ENCODE measurements around the gene FHAD1.

- TF ChIP-seq, protein P1, sequence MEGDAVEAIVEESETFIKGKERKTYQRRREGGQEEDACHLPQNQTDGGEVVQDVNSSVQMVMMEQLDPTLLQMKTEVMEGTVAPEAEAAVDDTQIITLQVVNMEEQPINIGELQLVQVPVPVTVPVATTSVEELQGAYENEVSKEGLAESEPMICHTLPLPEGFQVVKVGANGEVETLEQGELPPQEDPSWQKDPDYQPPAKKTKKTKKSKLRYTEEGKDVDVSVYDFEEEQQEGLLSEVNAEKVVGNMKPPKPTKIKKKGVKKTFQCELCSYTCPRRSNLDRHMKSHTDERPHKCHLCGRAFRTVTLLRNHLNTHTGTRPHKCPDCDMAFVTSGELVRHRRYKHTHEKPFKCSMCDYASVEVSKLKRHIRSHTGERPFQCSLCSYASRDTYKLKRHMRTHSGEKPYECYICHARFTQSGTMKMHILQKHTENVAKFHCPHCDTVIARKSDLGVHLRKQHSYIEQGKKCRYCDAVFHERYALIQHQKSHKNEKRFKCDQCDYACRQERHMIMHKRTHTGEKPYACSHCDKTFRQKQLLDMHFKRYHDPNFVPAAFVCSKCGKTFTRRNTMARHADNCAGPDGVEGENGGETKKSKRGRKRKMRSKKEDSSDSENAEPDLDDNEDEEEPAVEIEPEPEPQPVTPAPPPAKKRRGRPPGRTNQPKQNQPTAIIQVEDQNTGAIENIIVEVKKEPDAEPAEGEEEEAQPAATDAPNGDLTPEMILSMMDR (IDR thresholded peaks at IDR 0.05): no peak
- no peak for TF ChIP-seq EP300 (IDR thresholded peaks at IDR 0.05)
- TF ChIP-seq POLR2AphosphoS5 (IDR thresholded peaks at IDR 0.05): no peak
Measured at GRCh38 chr1:15347182-15347581, 100.2 kb downstream of the FHAD1 start.

All from upper lobe of left lung (tissue), 4 donors.